ENCODE data around the gene SAMD3.
"Not testable (repeated sequence)": the region's sequence is repeated elsewhere in the genome, so short reads cannot be mapped to it uniquely, and the experiment has no call there.

The SAMD3 gene

DNA sequence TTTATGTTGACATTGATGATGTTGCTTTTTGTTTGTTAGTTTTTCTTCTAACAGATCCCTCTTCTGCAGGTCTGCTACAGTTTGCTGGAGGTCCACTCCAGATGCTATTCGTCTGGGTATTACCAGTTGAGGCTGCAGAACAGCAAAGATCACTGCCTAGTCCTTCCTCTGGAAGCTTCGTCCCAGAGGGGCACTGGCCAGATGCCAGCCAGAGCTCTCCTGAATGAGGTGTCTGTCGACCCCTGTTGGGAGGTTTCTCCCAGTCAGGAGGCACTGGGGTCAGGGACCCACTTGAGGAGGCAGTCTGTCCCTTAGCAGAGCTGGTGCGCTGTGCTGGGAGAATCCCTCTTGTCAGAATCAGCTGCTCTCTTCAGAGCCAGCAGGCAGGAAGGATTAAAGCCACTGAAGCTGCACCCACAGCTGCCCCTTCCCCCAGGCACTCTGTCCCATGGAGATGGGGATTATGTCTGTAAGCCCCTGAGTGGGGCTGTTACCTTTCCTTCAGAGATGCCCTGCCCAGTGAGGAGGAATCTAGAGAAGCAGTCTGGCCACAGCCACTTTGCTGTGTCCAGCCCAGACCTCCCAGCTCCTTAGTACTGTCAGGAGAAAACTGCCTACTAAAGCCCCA lies 49.3 kb downstream of the SAMD3 start:
- not testable (repeated sequence) for DNase-seq

GRCh38 chr6:130170160-130170559 lies 52.6 kb downstream of the SAMD3 start:
- DNase-seq: not testable (repeated sequence)

GRCh38 chr6:130167655-130168054 lies 55.1 kb downstream of the SAMD3 start:
- no peak for DNase-seq

- no peak for DNase-seq
Measured at GRCh38 chr6:130164251-130164650, 58.5 kb downstream of the SAMD3 start.

DNA sequence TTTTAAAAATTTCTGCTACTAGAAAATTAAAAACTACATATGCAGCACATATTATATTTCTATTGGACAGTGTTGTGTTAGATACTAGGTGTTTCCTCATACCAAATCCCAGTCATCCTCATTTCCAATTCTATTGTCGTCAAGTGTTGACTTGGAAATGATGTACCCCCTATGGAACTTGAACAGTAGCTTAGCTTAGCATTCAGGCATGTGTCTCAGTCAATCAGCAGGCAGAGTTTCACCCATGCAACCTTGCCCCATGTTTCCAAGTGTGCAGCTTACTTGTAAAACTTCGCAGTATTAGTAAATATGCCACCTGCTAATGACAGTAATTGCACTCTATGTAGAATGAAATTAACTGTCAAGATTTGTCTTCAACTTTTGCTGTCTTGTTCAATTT lies 59.5 kb downstream of the SAMD3 start:
- DNase-seq: no peak

GRCh38 chr6:130162421-130162820 lies 60.3 kb downstream of the SAMD3 start:
- DNase-seq: no peak

GRCh38 chr6:130161683-130162404 lies 60.9 kb downstream of the SAMD3 start:
- no peak for DNase-seq

DNA sequence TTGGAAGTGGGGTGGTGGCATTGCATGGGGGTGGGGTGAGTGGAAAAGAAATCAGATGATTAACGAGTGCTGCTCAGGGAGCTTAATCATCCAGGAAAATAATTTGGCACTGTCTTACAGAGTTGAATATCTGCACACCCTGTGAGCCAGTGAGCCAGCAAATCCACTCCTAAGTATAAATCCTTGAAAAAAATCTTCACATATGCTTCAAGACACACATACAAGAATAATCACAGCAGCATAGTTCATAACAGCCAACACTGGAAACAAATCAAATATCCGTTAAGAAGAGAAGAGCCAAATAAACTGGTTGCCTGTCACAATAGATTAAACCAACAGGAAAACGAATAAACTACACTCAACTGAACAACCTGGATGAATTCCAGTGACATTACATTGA lies 62.8 kb downstream of the SAMD3 start:
- DNase-seq: no peak

DNA sequence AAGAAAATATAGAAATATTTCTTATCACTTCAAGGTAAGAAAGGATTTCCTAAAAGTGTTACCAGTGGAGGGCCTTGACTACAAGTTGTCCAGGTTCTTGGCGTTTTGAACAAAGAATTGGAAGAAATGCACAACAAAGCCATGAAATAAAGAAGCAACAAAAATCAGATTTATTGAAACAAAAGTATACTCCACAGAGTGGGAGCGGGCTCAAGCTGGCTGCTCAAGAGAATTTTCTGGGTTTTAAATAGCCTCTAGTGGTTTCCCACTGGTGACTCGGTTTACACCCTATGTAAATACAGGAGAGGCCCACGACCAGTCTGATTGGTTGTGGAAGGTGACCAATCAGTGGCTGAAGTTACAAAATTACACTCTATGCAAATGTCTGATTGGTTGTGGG lies 64.2 kb downstream of the SAMD3 start:
- DNase-seq: no peak

DNA sequence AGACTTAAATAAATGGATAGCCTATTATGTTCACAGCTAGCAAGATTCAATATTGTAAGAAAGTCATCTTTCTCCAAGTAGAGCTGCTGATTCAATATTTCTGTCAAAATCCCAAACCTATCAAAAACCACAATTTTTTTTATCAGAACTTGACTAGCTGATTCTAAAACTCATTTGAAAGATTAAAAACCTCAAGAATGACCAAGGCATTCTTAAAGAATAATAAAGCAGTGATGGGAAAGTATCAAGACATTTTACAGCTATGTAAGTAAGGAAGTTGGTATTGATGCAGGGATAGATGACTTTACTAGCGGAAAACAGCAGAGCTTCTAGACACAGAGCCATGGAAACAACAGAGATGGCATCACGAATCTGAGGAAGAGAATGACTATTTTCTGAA lies 64.7 kb downstream of the SAMD3 start:
- no peak for DNase-seq

DNA sequence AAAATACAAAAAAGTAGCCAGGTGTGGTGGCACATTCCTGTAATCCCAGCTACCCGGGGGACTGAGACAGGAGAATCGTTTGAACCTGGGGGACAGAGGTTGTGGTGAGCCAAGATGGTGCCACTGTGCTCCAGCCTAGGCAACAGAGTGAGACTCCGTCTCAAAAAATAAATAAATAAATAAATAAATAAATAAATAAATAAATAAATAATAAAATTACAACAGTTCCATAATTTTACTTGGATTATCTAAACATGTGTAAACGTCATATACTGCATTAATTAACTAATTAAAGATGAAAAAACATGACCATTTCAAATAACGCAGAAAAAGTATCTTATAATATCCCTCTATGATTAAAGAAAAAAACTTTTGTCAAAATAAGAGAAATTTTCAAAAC lies 65.8 kb downstream of the SAMD3 start:
- DNase-seq: no peak

DNA sequence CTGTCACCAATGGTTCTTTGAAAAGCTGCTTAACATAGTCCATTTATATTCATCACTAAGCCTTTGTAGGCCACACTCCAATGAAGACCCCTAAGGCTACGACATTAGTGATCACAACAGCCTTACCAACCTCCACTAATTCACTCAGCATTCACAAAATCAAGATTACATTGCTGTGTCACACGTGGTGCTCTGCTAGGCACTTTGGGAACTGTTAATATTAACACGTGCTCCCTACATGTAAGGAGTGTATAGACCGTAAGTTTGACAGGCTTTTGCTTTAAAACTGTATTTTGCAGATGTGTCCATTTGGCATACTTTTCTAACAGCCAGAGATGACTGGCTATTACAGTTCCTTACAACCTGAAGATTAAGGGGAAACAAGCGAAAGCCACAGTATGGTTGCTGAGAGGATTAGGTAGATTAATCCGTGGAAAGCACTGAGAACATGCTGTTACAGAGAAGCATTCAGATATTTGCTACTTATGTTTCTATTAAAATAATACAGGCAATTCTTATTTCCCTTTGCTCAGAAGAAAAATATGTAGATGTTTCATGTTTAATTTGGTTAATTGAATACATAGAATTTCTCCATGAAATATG lies 69.7 kb downstream of the SAMD3 start:
- DNase-seq: no peak

GRCh38 chr6:130150906-130151305 lies 71.8 kb downstream of the SAMD3 start:
- DNase-seq: no peak

- not testable (repeated sequence) for DNase-seq
Measured at GRCh38 chr6:130149016-130149415, 73.7 kb downstream of the SAMD3 start.

- DNase-seq: peak; percentile 40
Measured at GRCh38 chr6:130148181-130148580, 74.6 kb downstream of the SAMD3 start.

DNA sequence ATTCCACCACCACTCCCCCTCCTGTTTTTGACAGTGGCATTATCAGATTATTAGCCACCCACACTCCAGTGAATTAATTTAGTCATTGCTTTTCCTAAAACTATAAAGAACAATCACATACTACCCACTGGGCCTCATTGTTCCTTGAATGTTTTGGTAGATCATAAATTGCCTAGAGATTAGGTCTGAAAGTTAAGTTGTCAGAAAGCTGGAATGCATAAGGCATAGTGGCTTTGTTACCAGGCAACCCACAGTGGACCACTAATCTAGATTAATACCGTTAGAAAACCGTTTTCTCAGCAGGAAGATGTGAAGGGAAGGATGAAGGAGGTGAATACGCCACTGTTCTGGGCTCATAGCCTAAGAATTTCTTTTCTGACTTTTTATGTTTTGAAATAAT lies 75.6 kb downstream of the SAMD3 start:
- no peak for DNase-seq

GRCh38 chr6:130143709-130144108 lies 79.0 kb downstream of the SAMD3 start:
- no peak for DNase-seq

GRCh38 chr6:130140084-130140483 lies 82.7 kb downstream of the SAMD3 start:
- no peak for DNase-seq

DNA sequence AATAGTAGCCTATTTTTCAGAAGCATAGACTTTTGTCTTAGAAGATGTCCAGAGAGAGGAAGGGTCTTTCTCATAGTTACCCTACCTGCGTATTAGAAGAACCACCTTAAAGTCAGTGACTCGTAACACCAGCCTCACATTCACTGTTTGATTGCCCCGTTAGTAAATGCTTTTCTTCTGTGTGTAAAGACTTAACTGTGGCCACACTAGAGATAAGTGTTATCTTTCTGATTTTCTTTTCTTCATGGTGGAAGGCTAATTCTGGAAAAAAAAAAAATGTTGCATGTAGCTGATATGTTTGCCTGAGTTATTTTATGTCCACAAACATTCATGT lies 83.9 kb downstream of the SAMD3 start:
- DNase-seq: no peak

GRCh38 chr6:130138116-130138908 lies 84.4 kb downstream of the SAMD3 start:
- DNase-seq: peak; percentile 11

GRCh38 chr6:130136798-130137197 lies 86.0 kb downstream of the SAMD3 start:
- DNase-seq: no peak

DNA sequence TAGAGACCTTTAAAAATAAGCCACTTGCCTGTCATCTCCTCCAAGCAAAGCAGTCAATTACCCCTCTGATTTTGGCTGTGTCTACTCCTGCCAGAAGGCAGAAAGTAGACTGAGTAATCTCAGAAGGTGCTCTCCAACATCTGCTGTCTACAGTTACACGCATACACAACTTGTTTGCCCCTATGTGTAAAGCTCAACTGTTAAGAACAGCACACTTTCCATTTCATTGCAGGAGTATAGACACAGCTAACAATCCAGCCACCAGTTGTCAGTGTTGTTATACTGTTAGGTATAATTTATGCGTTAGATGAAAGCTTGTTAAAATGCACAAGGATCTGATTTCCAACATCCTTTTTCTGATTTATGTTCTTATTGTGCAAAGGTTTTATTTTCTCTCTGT lies 88.2 kb downstream of the SAMD3 start:
- DNase-seq: no peak

DNA sequence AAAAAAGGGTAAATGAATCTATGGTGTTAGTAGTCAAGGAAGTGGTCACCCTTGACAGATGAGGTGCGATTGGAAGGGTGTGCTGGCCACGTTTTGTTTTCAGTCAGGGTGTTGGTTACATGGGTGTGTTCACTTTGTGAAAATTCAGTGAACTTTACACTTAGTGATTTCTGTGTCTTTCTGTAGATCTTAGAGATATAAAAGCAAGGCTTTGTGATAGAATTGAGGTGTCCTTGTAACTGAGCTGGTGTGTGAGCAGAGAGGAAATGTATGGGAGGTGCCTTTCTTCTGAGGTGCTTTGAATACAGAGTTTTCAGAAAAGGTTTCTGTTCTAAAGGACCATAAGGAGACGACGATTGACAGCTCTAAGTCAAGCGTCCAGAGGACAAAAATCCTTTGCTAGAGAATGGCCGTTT lies 90.5 kb downstream of the SAMD3 start:
- peak; percentile 56 for DNase-seq

All from CD4-positive, alpha-beta T cell treated with Interleukin-17A for 4 hours (primary cell).